ENCODE results near the gene ITIH5.

DNA sequence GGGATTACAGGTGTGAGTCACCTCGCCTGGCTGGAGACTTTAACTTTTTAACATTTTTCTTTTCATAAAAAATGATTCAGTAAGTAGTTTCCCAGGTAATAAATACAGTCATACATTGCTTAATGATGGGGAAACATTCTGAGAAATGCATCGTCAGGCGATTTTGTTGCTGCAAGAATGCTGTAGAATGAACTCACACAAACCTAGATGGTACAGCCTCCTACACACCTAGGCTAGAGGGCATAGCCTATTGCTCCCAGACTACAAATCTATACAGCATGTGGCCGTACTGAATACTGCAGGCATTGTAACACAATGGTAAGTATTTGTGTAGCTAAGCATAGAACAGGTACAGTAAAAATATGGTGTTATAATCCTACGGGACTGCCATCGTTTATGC is 147.4 kb downstream of the ITIH5 start:
- TF ChIP-seq POLR2A (IDR thresholded peaks at IDR 0.05; ENCODE audit: low read depth, low read length) (no peak), POLR2AphosphoS5 (IDR thresholded peaks at IDR 0.05; ENCODE audit: low read depth, low read length) (no peak), PAX5 (IDR thresholded peaks at IDR 0.05; ENCODE audit: insufficient read depth, low read length, severe bottlenecking) (no peak), TAF1 (IDR thresholded peaks at IDR 0.05; ENCODE audit: low read depth, low read length) (no peak), POU2F2 (IDR thresholded peaks at IDR 0.05; ENCODE audit: low read depth, low read length) (no peak)

Measured in GM12891 (cell line).